ENCODE measurements around the gene PRAC2.

GRCh38 chr17:48756830-48757251 is 33.9 kb downstream of the PRAC2 start:
- TF ChIP-seq POLR2A (IDR thresholded peaks at IDR 0.05; ENCODE audit: low read length), result no peak
- no peak for TF ChIP-seq GATA1 (IDR thresholded peaks at IDR 0.05; ENCODE audit: low read depth, low read length)
